ENCODE results near the gene CD55. TPM values are rescaled to one million over a fixed set of nuclear protein-coding genes. Genes with fewer than 3 reads are reported as not detected.

CD55 gene
- 10 to 100 TPM; 19.5 to 26.1 TPM for total RNA-seq
- polyA plus RNA-seq (2013, experiment 1 of 2) = 10.0 TPM
- 7.5 TPM for polyA plus RNA-seq (2013, experiment 2 of 2)
- long read RNA-seq, experiment 1, partial matches to known transcripts = 2 of 7 reads
- long read RNA-seq, experiment 1, other reads (novel, unspliced or antisense) = 5 of 7 reads
- long read RNA-seq, experiment 2, transcript CD55-204 (10 exons, 2,892 nt) = major isoform, 13 of 16 reads
- long read RNA-seq, experiment 2, partial matches to known transcripts = 0 of 16 reads
- long read RNA-seq, experiment 2, other reads (novel, unspliced or antisense) = 0 of 16 reads
- long read RNA-seq, experiment 3, transcript CD55-204 (10 exons, 2,892 nt) = major isoform, 75 of 96 reads
- long read RNA-seq, experiment 3, partial matches to known transcripts = 3 of 96 reads
- long read RNA-seq, experiment 3, other reads (novel, unspliced or antisense) = 11 of 96 reads
- long read RNA-seq, experiment 4, partial matches to known transcripts = 0 of 5 reads
- long read RNA-seq, experiment 4, other reads (novel, unspliced or antisense) = 1 of 5 reads

GRCh38 chr1:207321079-207321789 lies at the start of gene CD55:
TSS of gene CD55 (plus strand) at chr1:207321678. CDS start at chr1:207321766, 88 bp downstream.
- DNase-seq = peak; percentile 97
- Histone ChIP-seq H3K27me3 (ENCODE audit: control insufficient read depth, insufficient read depth, low read length, poor library complexity, severe bottlenecking) (peaks cover 10% of the 10 kb centered on the region), H3K9ac (ENCODE audit: extremely low read depth, low read length, poor library complexity, severe bottlenecking) (peak within 1 kb of the TSS; percentile 83), H3K4me3 (ENCODE audit: low read length) (peak within 1 kb of the TSS; percentile 90), H3K27ac (ENCODE audit: low read depth, low read length) (peak within 1 kb of the TSS; percentile 40), H3K9me3 (ENCODE audit: control insufficient read depth, low read length) (no peaks in the 10 kb centered on the region), H3K36me3 (ENCODE audit: control insufficient read depth, insufficient read depth, low read length) (peaks cover 3% of the 10 kb centered on the region), H3K4me1 (ENCODE audit: control insufficient read depth, insufficient read depth, low read length) (peaks cover 9% of the 10 kb centered on the region)
- H3K4me3 Mint-ChIP-seq = peak within 1 kb of the TSS; percentile 88
- 0% methylated on average over 17 to 53 of the region's 53 CpGs for WGBS, 2 experiments (ENCODE audit: insufficient coverage in 1 of 2, insufficient read length in 1 of 2)
- TF ChIP-seq, protein P1, sequence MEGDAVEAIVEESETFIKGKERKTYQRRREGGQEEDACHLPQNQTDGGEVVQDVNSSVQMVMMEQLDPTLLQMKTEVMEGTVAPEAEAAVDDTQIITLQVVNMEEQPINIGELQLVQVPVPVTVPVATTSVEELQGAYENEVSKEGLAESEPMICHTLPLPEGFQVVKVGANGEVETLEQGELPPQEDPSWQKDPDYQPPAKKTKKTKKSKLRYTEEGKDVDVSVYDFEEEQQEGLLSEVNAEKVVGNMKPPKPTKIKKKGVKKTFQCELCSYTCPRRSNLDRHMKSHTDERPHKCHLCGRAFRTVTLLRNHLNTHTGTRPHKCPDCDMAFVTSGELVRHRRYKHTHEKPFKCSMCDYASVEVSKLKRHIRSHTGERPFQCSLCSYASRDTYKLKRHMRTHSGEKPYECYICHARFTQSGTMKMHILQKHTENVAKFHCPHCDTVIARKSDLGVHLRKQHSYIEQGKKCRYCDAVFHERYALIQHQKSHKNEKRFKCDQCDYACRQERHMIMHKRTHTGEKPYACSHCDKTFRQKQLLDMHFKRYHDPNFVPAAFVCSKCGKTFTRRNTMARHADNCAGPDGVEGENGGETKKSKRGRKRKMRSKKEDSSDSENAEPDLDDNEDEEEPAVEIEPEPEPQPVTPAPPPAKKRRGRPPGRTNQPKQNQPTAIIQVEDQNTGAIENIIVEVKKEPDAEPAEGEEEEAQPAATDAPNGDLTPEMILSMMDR (conservative IDR thresholded peaks at IDR 0.05) = peak; percentile 67
- peaks cover 3% of the 10 kb centered on the region for H3K36me3 Mint-ChIP-seq (ENCODE audit: low read depth)
- peaks cover 42% of the 10 kb centered on the region for H3K4me1 Mint-ChIP-seq
- peaks cover 2% of the 10 kb centered on the region for H3K27me3 Mint-ChIP-seq (ENCODE audit: insufficient read depth)
- H3K27ac Mint-ChIP-seq = peak within 1 kb of the TSS; percentile 98
- no peaks in the 10 kb centered on the region for H3K9me3 Mint-ChIP-seq

GRCh38 chr1:207274882-207275281 lies 46.6 kb upstream of the CD55 start:
- H3K9me3 Mint-ChIP-seq = peaks cover 7% of the 10 kb centered on the region
- no peaks in the 10 kb centered on the region for H3K27me3 Mint-ChIP-seq (ENCODE audit: insufficient read depth)
- Histone ChIP-seq H3K36me3 (ENCODE audit: control insufficient read depth, insufficient read depth, low read length) (no peaks in the 10 kb centered on the region), H3K9ac (ENCODE audit: extremely low read depth, low read length, poor library complexity, severe bottlenecking) (no peak overlapping the region), H3K27me3 (ENCODE audit: control insufficient read depth, insufficient read depth, low read length, poor library complexity, severe bottlenecking) (no peaks in the 10 kb centered on the region), H3K4me3 (ENCODE audit: low read length) (no peak overlapping the region), H3K27ac (ENCODE audit: low read depth, low read length) (no peak overlapping the region), H3K4me1 (ENCODE audit: control insufficient read depth, insufficient read depth, low read length) (no peaks in the 10 kb centered on the region), H3K9me3 (ENCODE audit: control insufficient read depth, low read length) (peaks cover 4% of the 10 kb centered on the region)
- H3K36me3 Mint-ChIP-seq (ENCODE audit: low read depth) = no peaks in the 10 kb centered on the region
- H3K4me3 Mint-ChIP-seq = no peak overlapping the region
- H3K27ac Mint-ChIP-seq = no peak overlapping the region
- H3K4me1 Mint-ChIP-seq = no peaks in the 10 kb centered on the region
- DNase-seq = no peak
- TF ChIP-seq, protein P1 (conservative IDR thresholded peaks at IDR 0.05) = no peak

DNA sequence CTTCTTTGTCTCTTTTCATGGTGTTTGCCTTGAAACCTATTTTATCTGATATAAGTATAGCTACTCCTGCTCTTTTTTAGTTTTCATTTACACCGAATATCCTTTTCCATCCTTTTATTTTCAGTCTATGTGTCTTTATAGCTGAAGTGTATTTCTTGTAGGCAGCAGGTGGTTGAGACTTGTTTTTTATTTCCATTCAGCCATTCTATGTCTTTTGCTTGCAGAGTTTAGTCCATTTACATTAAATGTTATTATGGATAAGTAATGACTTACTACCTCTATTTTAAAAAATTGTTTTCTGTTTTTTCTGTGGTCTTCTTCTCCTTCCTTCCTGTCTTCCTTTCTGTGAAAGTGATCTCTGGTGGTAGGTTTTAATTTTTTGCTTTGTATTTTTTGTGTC lies 45.0 kb upstream of the CD55 start:
- no peaks in the 10 kb centered on the region for H3K27me3 Mint-ChIP-seq (ENCODE audit: insufficient read depth)
- H3K4me1 ChIP-seq (ENCODE audit: control insufficient read depth, insufficient read depth, low read length) = no peaks in the 10 kb centered on the region
- no peaks in the 10 kb centered on the region for H3K27me3 ChIP-seq (ENCODE audit: control insufficient read depth, insufficient read depth, low read length, poor library complexity, severe bottlenecking)
- H3K36me3 Mint-ChIP-seq (ENCODE audit: low read depth) = no peaks in the 10 kb centered on the region
- no peaks in the 10 kb centered on the region for H3K36me3 ChIP-seq (ENCODE audit: control insufficient read depth, insufficient read depth, low read length)
- peaks cover 4% of the 10 kb centered on the region for H3K9me3 ChIP-seq (ENCODE audit: control insufficient read depth, low read length)
- peaks cover 7% of the 10 kb centered on the region for H3K9me3 Mint-ChIP-seq
- H3K27ac Mint-ChIP-seq = no peak overlapping the region
- no peak overlapping the region for H3K4me3 ChIP-seq (ENCODE audit: low read length)
- TF ChIP-seq, protein P1 (conservative IDR thresholded peaks at IDR 0.05) = no peak
- H3K4me1 Mint-ChIP-seq = no peaks in the 10 kb centered on the region
- no peak overlapping the region for H3K4me3 Mint-ChIP-seq
- H3K27ac ChIP-seq (ENCODE audit: low read depth, low read length) = no peak overlapping the region
- no peak overlapping the region for H3K9ac ChIP-seq (ENCODE audit: extremely low read depth, low read length, poor library complexity, severe bottlenecking)
- DNase-seq = no peak
- no CpG with 5 or more reads among the region's 1 CpG for WGBS, 2 experiments (ENCODE audit: insufficient coverage in 1 of 2, insufficient read length in 1 of 2)
